Measurements from ENCODE around the gene RBM33. TPM values are rescaled to one million over a fixed set of nuclear protein-coding genes. Genes with fewer than 3 reads are reported as not detected.

The RBM33 gene
- total and polyA plus RNA-seq, 9 of the 15 experiments (the other 6 are each of a cell fraction or from before 2014, with no cell fraction given) = 4.4 to 80.7 (median 27.3) TPM

DNA sequence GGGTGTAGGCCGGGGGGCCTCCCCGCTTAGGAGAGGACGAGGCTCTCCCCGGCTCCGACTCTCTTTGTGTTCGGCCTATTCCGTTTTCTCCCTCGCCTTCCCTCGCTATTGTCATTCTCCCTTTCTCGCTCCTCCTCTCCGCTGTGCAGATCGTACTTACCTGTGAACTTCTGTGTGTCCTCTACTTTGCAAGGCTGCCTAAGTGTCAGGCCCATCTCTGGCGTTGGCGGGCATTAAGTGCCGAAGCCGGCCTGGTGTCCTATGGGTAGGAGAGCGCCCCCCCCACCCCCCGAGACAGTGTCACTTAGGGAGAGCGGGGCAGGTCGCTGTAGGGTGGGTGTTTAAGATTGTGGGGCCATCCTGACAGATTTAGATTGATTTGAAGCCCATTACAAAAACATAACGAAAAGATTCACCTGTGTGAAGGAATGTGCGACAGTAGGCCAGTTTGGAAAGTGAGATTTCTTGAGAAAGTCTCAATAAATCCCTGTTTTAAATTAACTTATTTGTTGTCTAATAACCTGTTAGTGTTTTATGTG is 579 bp downstream of the RBM33 start (continued):
- TF ChIP-seq, protein P1, sequence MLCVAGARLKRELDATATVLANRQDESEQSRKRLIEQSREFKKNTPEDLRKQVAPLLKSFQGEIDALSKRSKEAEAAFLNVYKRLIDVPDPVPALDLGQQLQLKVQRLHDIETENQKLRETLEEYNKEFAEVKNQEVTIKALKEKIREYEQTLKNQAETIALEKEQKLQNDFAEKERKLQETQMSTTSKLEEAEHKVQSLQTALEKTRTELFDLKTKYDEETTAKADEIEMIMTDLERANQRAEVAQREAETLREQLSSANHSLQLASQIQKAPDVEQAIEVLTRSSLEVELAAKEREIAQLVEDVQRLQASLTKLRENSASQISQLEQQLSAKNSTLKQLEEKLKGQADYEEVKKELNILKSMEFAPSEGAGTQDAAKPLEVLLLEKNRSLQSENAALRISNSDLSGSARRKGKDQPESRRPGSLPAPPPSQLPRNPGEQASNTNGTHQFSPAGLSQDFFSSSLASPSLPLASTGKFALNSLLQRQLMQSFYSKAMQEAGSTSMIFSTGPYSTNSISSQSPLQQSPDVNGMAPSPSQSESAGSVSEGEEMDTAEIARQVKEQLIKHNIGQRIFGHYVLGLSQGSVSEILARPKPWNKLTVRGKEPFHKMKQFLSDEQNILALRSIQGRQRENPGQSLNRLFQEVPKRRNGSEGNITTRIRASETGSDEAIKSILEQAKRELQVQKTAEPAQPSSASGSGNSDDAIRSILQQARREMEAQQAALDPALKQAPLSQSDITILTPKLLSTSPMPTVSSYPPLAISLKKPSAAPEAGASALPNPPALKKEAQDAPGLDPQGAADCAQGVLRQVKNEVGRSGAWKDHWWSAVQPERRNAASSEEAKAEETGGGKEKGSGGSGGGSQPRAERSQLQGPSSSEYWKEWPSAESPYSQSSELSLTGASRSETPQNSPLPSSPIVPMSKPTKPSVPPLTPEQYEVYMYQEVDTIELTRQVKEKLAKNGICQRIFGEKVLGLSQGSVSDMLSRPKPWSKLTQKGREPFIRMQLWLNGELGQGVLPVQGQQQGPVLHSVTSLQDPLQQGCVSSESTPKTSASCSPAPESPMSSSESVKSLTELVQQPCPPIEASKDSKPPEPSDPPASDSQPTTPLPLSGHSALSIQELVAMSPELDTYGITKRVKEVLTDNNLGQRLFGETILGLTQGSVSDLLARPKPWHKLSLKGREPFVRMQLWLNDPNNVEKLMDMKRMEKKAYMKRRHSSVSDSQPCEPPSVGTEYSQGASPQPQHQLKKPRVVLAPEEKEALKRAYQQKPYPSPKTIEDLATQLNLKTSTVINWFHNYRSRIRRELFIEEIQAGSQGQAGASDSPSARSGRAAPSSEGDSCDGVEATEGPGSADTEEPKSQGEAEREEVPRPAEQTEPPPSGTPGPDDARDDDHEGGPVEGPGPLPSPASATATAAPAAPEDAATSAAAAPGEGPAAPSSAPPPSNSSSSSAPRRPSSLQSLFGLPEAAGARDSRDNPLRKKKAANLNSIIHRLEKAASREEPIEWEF (CRISPR knock-in tag; IDR thresholded peaks at IDR 0.05) = 0 out of 2 replicates have a peak, but pooled peaks have one; percentile 23
- TF ChIP-seq BRD4 (IDR thresholded peaks at IDR 0.05) (peak; percentile 76; the same call in 1 of the 2 replicates), SMARCA5 (IDR thresholded peaks at IDR 0.05) (no peak), E2F6 (IDR thresholded peaks at IDR 0.05; ENCODE audit: borderline replicate concordance in 1 of 2, extremely low read depth in 1 of 2, insufficient read depth in 1 of 2, insufficient read length in 1 of 2, low read depth in 1 of 2, low read length in 1 of 2, poor library complexity in 1 of 2, severe bottlenecking in 1 of 2) (peak in 1 of 2 experiments; percentile 60), ZNF282 (CRISPR knock-in tag; IDR thresholded peaks at IDR 0.05) (no peak), FOXJ3 (CRISPR knock-in tag; IDR thresholded peaks at IDR 0.05) (no peak), ZNF77 (CRISPR knock-in tag; IDR thresholded peaks at IDR 0.05) (no peak), MYNN (IDR thresholded peaks at IDR 0.05) (no peak), MYNN (CRISPR knock-in tag; IDR thresholded peaks at IDR 0.05) (no peak), ZNF518B (CRISPR knock-in tag; IDR thresholded peaks at IDR 0.05) (no peak), STAT6 (CRISPR knock-in tag; IDR thresholded peaks at IDR 0.05) (no peak), NBN (IDR thresholded peaks at IDR 0.05; ENCODE audit: low read depth) (peak; percentile 20; the same call in 1 of the 2 replicates), MEF2D (tag; conservative IDR thresholded peaks at IDR 0.05; ENCODE audit: low read depth) (no peak)

All from K562 (cell line).